Measurements from ENCODE around the gene MAL.

Gene MAL

GRCh38 chr2:95040426-95040825 is 14.9 kb downstream of the MAL start:
- ATAC-seq = no peak; the same call in 2 of the 3 replicates

More at GRCh38 chr2:95040426-95040825, 14.9 kb downstream of the MAL start:
- TF ChIP-seq ZFP3 (CRISPR knock-in tag; IDR thresholded peaks at IDR 0.05) (no peak), ARNTL (CRISPR knock-in tag; IDR thresholded peaks at IDR 0.05; ENCODE audit: borderline replicate concordance, low read depth) (no peak), CSRNP3 (CRISPR knock-in tag; IDR thresholded peaks at IDR 0.05) (no peak), ZNF565 (CRISPR knock-in tag; conservative IDR thresholded peaks at IDR 0.05; ENCODE audit: low read depth) (no peak), TSHZ2 (CRISPR knock-in tag; IDR thresholded peaks at IDR 0.05) (no peak), POU6F1 (CRISPR knock-in tag; IDR thresholded peaks at IDR 0.05; ENCODE audit: borderline replicate concordance, low read depth) (no peak), ESRRG (CRISPR knock-in tag; IDR thresholded peaks at IDR 0.05) (no peak), PPARA (CRISPR knock-in tag; IDR thresholded peaks at IDR 0.05; ENCODE audit: borderline replicate concordance) (no peak), GLIS3 (CRISPR knock-in tag; IDR thresholded peaks at IDR 0.05) (no peak), ZC3H10 (CRISPR knock-in tag; IDR thresholded peaks at IDR 0.05) (no peak), CSDC2 (CRISPR knock-in tag; IDR thresholded peaks at IDR 0.05) (no peak), ISL1 (CRISPR knock-in tag; IDR thresholded peaks at IDR 0.05) (no peak), TOX (CRISPR knock-in tag; IDR thresholded peaks at IDR 0.05; ENCODE audit: borderline replicate concordance) (no peak), OSR1 (CRISPR knock-in tag; IDR thresholded peaks at IDR 0.05) (no peak), CREB5 (CRISPR knock-in tag; IDR thresholded peaks at IDR 0.05; ENCODE audit: low read depth) (no peak), RARB (CRISPR knock-in tag; IDR thresholded peaks at IDR 0.05) (no peak), ZFP30 (CRISPR knock-in tag; IDR thresholded peaks at IDR 0.05) (no peak), PATZ1 (CRISPR knock-in tag; IDR thresholded peaks at IDR 0.05; ENCODE audit: borderline replicate concordance) (no peak)
